HCT116 (cell line): Measurements from ENCODE around the gene HTRA2. TPM values are rescaled to one million over a fixed set of nuclear protein-coding genes. Genes with fewer than 3 reads are reported as not detected.

Experiments
- ATAC-seq: fragments of 200-7000 bp; cut with Tn5 transposase; 2 replicates; pipeline ENCODE4 v1.9.1; 2020; ENCODE audit warnings: mild to moderate bottlenecking, moderate library complexity
- BruUV-seq: library from RNA; stranded (reverse); fragments of 400-500 nt; replicated peaks from 2 replicates; lab custom pipeline; 2021; lab: Mats Ljungman, UMichigan
- CTCF ChIA-PET: fragments of 300-600 bp; sonication (Branson Sonifier 250); formaldehyde crosslinking; loops from one replicate; lab custom pipeline; 2021; ENCODE audit warnings: antibody characterized with exemption; lab: Charles Lee
- POLR2A ChIA-PET: fragments of 300-600, 350-600 bp; sonication (Branson Sonifier 250); formaldehyde crosslinking; loops from one replicate; lab custom pipeline; 2021; ENCODE audit warnings: antibody characterized with exemption; lab: Charles Lee
- RAD21 ChIA-PET, 2 experiments: fragments of 300-600 bp; sonication (Branson Sonifier 250); formaldehyde crosslinking; loops; one replicate each; lab custom pipeline; 2023; ENCODE audit warnings: low total read pairs in 2 of 2; ENCODE audit not compliant: uncharacterized antibody in 2 of 2, unreplicated experiment in 2 of 2, low non-redundant PET in 1 of 2; lab: Charles Lee
- DNase-seq: peaks from one replicate; pipeline ENCODE4 v3.0.0-alpha.2; 2010; ENCODE audit warnings: low read depth, low spot score
- H2AFZ ChIP-seq: fragments of 200-600 bp; shearing (Covaris generic), sonication (generic); 2 replicates; pipeline ENCODE4 v1.6.1; 2017; ENCODE audit warnings: low read depth, mixed run types, mixed read lengths, antibody characterized with exemption, low read length; ENCODE audit not compliant: poor library complexity, severe bottlenecking
- H3K27ac ChIP-seq: 2 replicates; pipeline ENCODE4 v1.5.1; 2012; ENCODE audit warnings: low read depth, low read length
- H3K27me3 ChIP-seq: fragments of 200-600 bp; sonication (generic); 2 replicates; pipeline ENCODE4 v1.6.1; 2016; ENCODE audit warnings: mixed run types, low read length, mixed read lengths; ENCODE audit not compliant: insufficient read depth
- H3K36me3 ChIP-seq, 2 experiments: fragments of 200-500 bp in 1 of 2; fragments of 200-600 bp in 1 of 2; sonication (Bioruptor generic) in 1 of 2; sonication (generic) in 1 of 2; 2 replicates each; pipeline versions ENCODE4 v1.5.1 to v1.6.1; 2014 to 2016; ENCODE audit warnings: low read length in 2 of 2, inconsistent platforms in 1 of 2, mixed read lengths in 1 of 2, mixed run types in 1 of 2; ENCODE audit not compliant: insufficient read depth in 2 of 2, control insufficient read depth in 1 of 2
- H3K4me1 ChIP-seq, 2 experiments: fragments of 200-600 bp in 1 of 2; sonication (generic) in 1 of 2; 2 replicates each; pipeline versions ENCODE4 v1.5.1 to v1.6.1; 2012 to 2017; ENCODE audit warnings: low read length in 2 of 2, inconsistent platforms in 1 of 2, mild to moderate bottlenecking in 1 of 2, mixed read lengths in 1 of 2, mixed run types in 1 of 2, moderate library complexity in 1 of 2; ENCODE audit not compliant: insufficient read depth in 2 of 2, control insufficient read depth in 1 of 2
- H3K4me2 ChIP-seq: fragments of 200-600 bp; sonication (generic); 2 replicates; pipeline ENCODE4 v1.6.1; 2017; ENCODE audit warnings: mixed run types, low read length, mixed read lengths
- H3K4me3 ChIP-seq, 2 experiments: fragments of 200-600 bp in 1 of 2; sonication (generic) in 1 of 2; replicated peaks in 1 of 2; 2 replicates each; pipeline ENCODE4 v1.5.1; 2011 to 2016; ENCODE audit warnings: low read length in 2 of 2, control low read depth in 1 of 2, low read depth in 1 of 2, mild to moderate bottlenecking in 1 of 2, mixed read lengths in 1 of 2, mixed run types in 1 of 2
- H3K79me2 ChIP-seq: fragments of 200-600 bp; sonication (generic); 2 replicates; pipeline ENCODE4 v1.6.1; 2017; ENCODE audit warnings: mild to moderate bottlenecking, mixed run types, low read length, moderate library complexity, mixed read lengths; ENCODE audit not compliant: insufficient read depth
- H3K9ac ChIP-seq: fragments of 200-600 bp; sonication (generic); 2 replicates; pipeline ENCODE4 v1.6.1; 2016; ENCODE audit warnings: low read length, mixed read lengths
- H3K9me2 ChIP-seq: fragments of 200-600 bp; sonication (generic), shearing (Covaris generic); 2 replicates; pipeline ENCODE4 v1.6.1; 2017; ENCODE audit warnings: mixed run types, mild to moderate bottlenecking, moderate library complexity; ENCODE audit not compliant: insufficient read depth
- H3K9me3 ChIP-seq, 2 experiments: fragments of 200-500 bp in 1 of 2; fragments of 200-600 bp in 1 of 2; sonication (Bioruptor generic) in 1 of 2; sonication (generic) in 1 of 2; 2 replicates each; pipeline ENCODE4 v1.6.1; 2014 to 2017; ENCODE audit warnings: low read length in 2 of 2, mixed read lengths in 2 of 2, inconsistent platforms in 1 of 2, low read depth in 1 of 2, mild to moderate bottlenecking in 1 of 2, mixed run types in 1 of 2, moderate library complexity in 1 of 2; ENCODE audit not compliant: control insufficient read depth in 1 of 2, insufficient read depth in 1 of 2
- H4K20me1 ChIP-seq: fragments of 200-600 bp; sonication (generic), shearing (Covaris generic); 2 replicates; pipeline ENCODE4 v1.6.1; 2017; ENCODE audit warnings: mixed run types, mild to moderate bottlenecking, moderate library complexity; ENCODE audit not compliant: insufficient read depth
- CEBPB ChIP-seq: IDR thresholded peaks from 2 replicates; pipeline ENCODE4 v1.6.1; 2012; ENCODE audit warnings: low read depth
- EGR1 ChIP-seq: IDR thresholded peaks from 2 replicates; pipeline ENCODE4 v1.6.1; 2012; ENCODE audit warnings: low read depth
- ELF1 ChIP-seq: IDR thresholded peaks from 2 replicates; pipeline ENCODE4 v1.6.1; 2012; ENCODE audit warnings: low read depth, borderline replicate concordance
- EZH2 ChIP-seq: fragments of 200-600 bp; sonication (generic); IDR thresholded peaks from 2 replicates; pipeline ENCODE4 v1.6.1; 2017; ENCODE audit warnings: antibody characterized with exemption, mixed run types
- EZH2phosphoT487 ChIP-seq: fragments of 200-600 bp; IDR thresholded peaks from 2 replicates; pipeline ENCODE4 v1.6.1; 2018; ENCODE audit warnings: antibody characterized with exemption, borderline replicate concordance
- FOSL1 ChIP-seq: IDR thresholded peaks from 2 replicates; pipeline ENCODE4 v1.6.1; 2012; ENCODE audit warnings: low read depth
- JUND ChIP-seq: IDR thresholded peaks from 2 replicates; pipeline ENCODE4 v1.6.1; 2012
- RAD21 ChIP-seq: IDR thresholded peaks from 2 replicates; pipeline ENCODE4 v1.6.1; 2012; ENCODE audit warnings: low read depth, mild to moderate bottlenecking
- SIN3A ChIP-seq: IDR thresholded peaks from 2 replicates; pipeline ENCODE4 v1.6.1; 2012; ENCODE audit warnings: low read depth
- SP1 ChIP-seq: IDR thresholded peaks from 2 replicates; pipeline ENCODE4 v1.6.1; 2012; ENCODE audit warnings: low read depth
- SRF ChIP-seq: IDR thresholded peaks from 2 replicates; pipeline ENCODE4 v1.6.1; 2012; ENCODE audit warnings: low read depth
- TCF7L2 ChIP-seq: IDR thresholded peaks from 2 replicates; pipeline ENCODE4 v1.7.0; 2011; ENCODE audit warnings: borderline replicate concordance, inconsistent platforms; ENCODE audit not compliant: insufficient read depth, insufficient read length; ENCODE audit errors: extremely low read depth
- ZFX ChIP-seq: fragments of 450-650 bp; IDR thresholded peaks from 2 replicates; pipeline ENCODE4 v1.6.1; 2017
- intact Hi-C: fragments of 100-400 bp; cut with micrococcal nuclease; formaldehyde crosslinking; loops from 2 replicates; pipeline ENCODE4 v1.10.0; 2022
- total RNA-seq: library from RNA; stranded (reverse); gene quantifications from one replicate; pipeline ENCODE4 v1.2.1, GENCODE V29; 2021; ENCODE audit not compliant: unreplicated experiment
- TF ChIP-seq, protein P1 (sequence below): IDR thresholded peaks from 2 replicates; pipeline ENCODE4 v1.6.1; 2012
- TF ChIP-seq, protein P2 (sequence below): IDR thresholded peaks from 2 replicates; pipeline ENCODE4 v1.6.1; 2011; ENCODE audit warnings: mild to moderate bottlenecking, low read length, moderate library complexity; ENCODE audit not compliant: insufficient replicate concordance; ENCODE audit errors: extremely low read depth
- TF ChIP-seq, protein P3 (sequence below): IDR thresholded peaks from 2 replicates; pipeline ENCODE4 v1.6.1; 2012; ENCODE audit warnings: low read depth
- TF ChIP-seq, protein P4 (sequence below): IDR thresholded peaks from 2 replicates; pipeline ENCODE4 v1.6.1; 2012
- TF ChIP-seq, protein P5 (sequence below), 3 experiments: fragments of 200-600 bp in 1 of 3; sonication (generic) in 1 of 3; IDR thresholded peaks in 2 of 3; conservative IDR thresholded peaks in 1 of 3; 2 replicates each; pipeline ENCODE4 v1.5.1; 2012 to 2017; ENCODE audit warnings: low read depth in 2 of 3, low read length in 2 of 3, antibody characterized with exemption in 1 of 3, borderline replicate concordance in 1 of 3, control low read depth in 1 of 3, mild to moderate bottlenecking in 1 of 3, mixed read lengths in 1 of 3, mixed run types in 1 of 3, moderate library complexity in 1 of 3; ENCODE audit not compliant: insufficient read depth in 1 of 3

Gene HTRA2
- total RNA-seq, 1 experiment from 2014 or later = 36.2 TPM

DNA sequence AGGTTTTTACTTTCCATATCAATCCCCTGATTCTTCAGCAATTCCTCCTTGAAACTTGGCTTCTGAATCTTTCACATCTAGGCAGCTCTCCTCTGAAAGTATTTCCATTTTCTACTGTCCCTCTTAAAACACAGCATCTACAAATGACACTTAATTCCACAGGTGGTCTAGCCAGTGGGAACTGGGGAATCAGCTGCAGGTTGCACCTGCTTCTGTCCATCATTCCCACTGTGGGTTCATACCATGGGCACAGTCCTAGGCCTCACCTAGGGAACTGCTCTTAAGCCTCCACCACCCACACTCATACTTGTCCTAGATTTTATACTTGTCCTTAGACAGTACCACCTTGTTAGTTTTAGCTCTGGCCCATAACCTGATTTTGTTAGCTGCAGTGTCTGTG is 21.8 kb downstream of the HTRA2 start:
- BruUV-seq = no TSS peak
- no peak overlapping the region for H3K4me2 ChIP-seq
- H3K27ac ChIP-seq = no peak overlapping the region
- H3K79me2 ChIP-seq = peaks cover 23% of the 10 kb centered on the region; the same call in 1 of the 2 replicates
- no peaks in the 10 kb centered on the region for H4K20me1 ChIP-seq
- H2AFZ ChIP-seq = no peak overlapping the region
- no peak overlapping the region for H3K9ac ChIP-seq
- peaks cover 19 to 53% of the 10 kb centered on the region in 2 experiments; a peak in 3 of 4 replicates for H3K4me1 ChIP-seq
- H3K9me3 ChIP-seq = no peaks in the 10 kb centered on the region
- H3K4me3 ChIP-seq = no peak overlapping the region
- ATAC-seq (no peak), DNase-seq (no peak)
- ChIA-PET CTCF (no interaction called here), POLR2A (no interaction called here), RAD21 (no interaction called here)
- H3K36me3 ChIP-seq = peaks cover 1 to 3% of the 10 kb centered on the region in 2 experiments; a peak in 2 of 4 replicates
- no peaks in the 10 kb centered on the region for H3K27me3 ChIP-seq
- TF ChIP-seq, protein P1, sequence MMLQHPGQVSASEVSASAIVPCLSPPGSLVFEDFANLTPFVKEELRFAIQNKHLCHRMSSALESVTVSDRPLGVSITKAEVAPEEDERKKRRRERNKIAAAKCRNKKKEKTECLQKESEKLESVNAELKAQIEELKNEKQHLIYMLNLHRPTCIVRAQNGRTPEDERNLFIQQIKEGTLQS = no peak
- TF ChIP-seq, protein P2, sequence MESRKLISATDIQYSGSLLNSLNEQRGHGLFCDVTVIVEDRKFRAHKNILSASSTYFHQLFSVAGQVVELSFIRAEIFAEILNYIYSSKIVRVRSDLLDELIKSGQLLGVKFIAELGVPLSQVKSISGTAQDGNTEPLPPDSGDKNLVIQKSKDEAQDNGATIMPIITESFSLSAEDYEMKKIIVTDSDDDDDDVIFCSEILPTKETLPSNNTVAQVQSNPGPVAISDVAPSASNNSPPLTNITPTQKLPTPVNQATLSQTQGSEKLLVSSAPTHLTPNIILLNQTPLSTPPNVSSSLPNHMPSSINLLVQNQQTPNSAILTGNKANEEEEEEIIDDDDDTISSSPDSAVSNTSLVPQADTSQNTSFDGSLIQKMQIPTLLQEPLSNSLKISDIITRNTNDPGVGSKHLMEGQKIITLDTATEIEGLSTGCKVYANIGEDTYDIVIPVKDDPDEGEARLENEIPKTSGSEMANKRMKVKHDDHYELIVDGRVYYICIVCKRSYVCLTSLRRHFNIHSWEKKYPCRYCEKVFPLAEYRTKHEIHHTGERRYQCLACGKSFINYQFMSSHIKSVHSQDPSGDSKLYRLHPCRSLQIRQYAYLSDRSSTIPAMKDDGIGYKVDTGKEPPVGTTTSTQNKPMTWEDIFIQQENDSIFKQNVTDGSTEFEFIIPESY = no peak
- TF ChIP-seq, protein P3, sequence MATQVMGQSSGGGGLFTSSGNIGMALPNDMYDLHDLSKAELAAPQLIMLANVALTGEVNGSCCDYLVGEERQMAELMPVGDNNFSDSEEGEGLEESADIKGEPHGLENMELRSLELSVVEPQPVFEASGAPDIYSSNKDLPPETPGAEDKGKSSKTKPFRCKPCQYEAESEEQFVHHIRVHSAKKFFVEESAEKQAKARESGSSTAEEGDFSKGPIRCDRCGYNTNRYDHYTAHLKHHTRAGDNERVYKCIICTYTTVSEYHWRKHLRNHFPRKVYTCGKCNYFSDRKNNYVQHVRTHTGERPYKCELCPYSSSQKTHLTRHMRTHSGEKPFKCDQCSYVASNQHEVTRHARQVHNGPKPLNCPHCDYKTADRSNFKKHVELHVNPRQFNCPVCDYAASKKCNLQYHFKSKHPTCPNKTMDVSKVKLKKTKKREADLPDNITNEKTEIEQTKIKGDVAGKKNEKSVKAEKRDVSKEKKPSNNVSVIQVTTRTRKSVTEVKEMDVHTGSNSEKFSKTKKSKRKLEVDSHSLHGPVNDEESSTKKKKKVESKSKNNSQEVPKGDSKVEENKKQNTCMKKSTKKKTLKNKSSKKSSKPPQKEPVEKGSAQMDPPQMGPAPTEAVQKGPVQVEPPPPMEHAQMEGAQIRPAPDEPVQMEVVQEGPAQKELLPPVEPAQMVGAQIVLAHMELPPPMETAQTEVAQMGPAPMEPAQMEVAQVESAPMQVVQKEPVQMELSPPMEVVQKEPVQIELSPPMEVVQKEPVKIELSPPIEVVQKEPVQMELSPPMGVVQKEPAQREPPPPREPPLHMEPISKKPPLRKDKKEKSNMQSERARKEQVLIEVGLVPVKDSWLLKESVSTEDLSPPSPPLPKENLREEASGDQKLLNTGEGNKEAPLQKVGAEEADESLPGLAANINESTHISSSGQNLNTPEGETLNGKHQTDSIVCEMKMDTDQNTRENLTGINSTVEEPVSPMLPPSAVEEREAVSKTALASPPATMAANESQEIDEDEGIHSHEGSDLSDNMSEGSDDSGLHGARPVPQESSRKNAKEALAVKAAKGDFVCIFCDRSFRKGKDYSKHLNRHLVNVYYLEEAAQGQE = no peak
- TF ChIP-seq SRF (no peak), EZH2phosphoT487 (no peak), SP1 (no peak), TCF7L2 (no peak), ELF1 (no peak), SIN3A (no peak), RAD21 (no peak), JUND (no peak), CEBPB (no peak), ZFX (no peak), EGR1 (no peak), EZH2 (no peak), FOSL1 (no peak)
- TF ChIP-seq, protein P4, sequence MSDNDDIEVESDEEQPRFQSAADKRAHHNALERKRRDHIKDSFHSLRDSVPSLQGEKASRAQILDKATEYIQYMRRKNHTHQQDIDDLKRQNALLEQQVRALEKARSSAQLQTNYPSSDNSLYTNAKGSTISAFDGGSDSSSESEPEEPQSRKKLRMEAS = no peak
- TF ChIP-seq, protein P5, sequence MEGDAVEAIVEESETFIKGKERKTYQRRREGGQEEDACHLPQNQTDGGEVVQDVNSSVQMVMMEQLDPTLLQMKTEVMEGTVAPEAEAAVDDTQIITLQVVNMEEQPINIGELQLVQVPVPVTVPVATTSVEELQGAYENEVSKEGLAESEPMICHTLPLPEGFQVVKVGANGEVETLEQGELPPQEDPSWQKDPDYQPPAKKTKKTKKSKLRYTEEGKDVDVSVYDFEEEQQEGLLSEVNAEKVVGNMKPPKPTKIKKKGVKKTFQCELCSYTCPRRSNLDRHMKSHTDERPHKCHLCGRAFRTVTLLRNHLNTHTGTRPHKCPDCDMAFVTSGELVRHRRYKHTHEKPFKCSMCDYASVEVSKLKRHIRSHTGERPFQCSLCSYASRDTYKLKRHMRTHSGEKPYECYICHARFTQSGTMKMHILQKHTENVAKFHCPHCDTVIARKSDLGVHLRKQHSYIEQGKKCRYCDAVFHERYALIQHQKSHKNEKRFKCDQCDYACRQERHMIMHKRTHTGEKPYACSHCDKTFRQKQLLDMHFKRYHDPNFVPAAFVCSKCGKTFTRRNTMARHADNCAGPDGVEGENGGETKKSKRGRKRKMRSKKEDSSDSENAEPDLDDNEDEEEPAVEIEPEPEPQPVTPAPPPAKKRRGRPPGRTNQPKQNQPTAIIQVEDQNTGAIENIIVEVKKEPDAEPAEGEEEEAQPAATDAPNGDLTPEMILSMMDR (IDR thresholded peaks at IDR 0.05 in 2 of 3, conservative IDR thresholded peaks at IDR 0.05 in 1 of 3; ENCODE audit: borderline replicate concordance in 1 of 3, insufficient read depth in 1 of 3, low read depth in 2 of 3, low read length in 2 of 3) = no peak
- intact Hi-C loops = no loop called here
- H3K9me2 ChIP-seq = no peaks in the 10 kb centered on the region
